ENCODE data around the gene PCIF1. TPM values are rescaled to one million over a fixed set of nuclear protein-coding genes. Genes with fewer than 3 reads are reported as not detected.

The PCIF1 gene
- total and polyA plus RNA-seq, 9 of the 15 experiments (the other 6 are each of a cell fraction or from before 2014, with no cell fraction given), result 5.8 to 29.4 (median 11.3) TPM

GRCh38 chr20:45944151-45944964 lies 9.9 kb downstream of the PCIF1 start (continued):
- no peak for TF ChIP-seq CBFB (CRISPR knock-in tag; IDR thresholded peaks at IDR 0.05)
- no peak for TF ChIP-seq SIN3B (IDR thresholded peaks at IDR 0.05; ENCODE audit: low read depth)
- no peak for TF ChIP-seq LARP7 (IDR thresholded peaks at IDR 0.05)
- TF ChIP-seq DMBX1 (CRISPR knock-in tag; IDR thresholded peaks at IDR 0.05; ENCODE audit: borderline replicate concordance), result no peak
- TF ChIP-seq MLLT1 (IDR thresholded peaks at IDR 0.05), result no peak
- 0 out of 4 replicates have a peak, but pooled peaks of 1 of the 2 experiments have one; percentile 20 for TF ChIP-seq FOXK2 (conservative IDR thresholded peaks at IDR 0.05 in 1 of 2, IDR thresholded peaks at IDR 0.05 in 1 of 2; ENCODE audit: low read depth in 2 of 2)
- no peak for TF ChIP-seq BCLAF1 (IDR thresholded peaks at IDR 0.05; ENCODE audit: borderline replicate concordance in 1 of 2, control insufficient read depth in 1 of 2, low read depth in 2 of 2, low read length in 1 of 2)
- no peak for TF ChIP-seq ZBTB26 (CRISPR knock-in tag; IDR thresholded peaks at IDR 0.05)
- TF ChIP-seq MIER1 (IDR thresholded peaks at IDR 0.05; ENCODE audit: low read depth), result no peak
- no peak for TF ChIP-seq NFATC3 (IDR thresholded peaks at IDR 0.05)
- TF ChIP-seq, protein P1, sequence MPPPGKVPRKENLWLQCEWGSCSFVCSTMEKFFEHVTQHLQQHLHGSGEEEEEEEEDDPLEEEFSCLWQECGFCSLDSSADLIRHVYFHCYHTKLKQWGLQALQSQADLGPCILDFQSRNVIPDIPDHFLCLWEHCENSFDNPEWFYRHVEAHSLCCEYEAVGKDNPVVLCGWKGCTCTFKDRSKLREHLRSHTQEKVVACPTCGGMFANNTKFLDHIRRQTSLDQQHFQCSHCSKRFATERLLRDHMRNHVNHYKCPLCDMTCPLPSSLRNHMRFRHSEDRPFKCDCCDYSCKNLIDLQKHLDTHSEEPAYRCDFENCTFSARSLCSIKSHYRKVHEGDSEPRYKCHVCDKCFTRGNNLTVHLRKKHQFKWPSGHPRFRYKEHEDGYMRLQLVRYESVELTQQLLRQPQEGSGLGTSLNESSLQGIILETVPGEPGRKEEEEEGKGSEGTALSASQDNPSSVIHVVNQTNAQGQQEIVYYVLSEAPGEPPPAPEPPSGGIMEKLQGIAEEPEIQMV (tag; conservative IDR thresholded peaks at IDR 0.05; ENCODE audit: low read depth), result no peak
- no peak for TF ChIP-seq CLOCK (CRISPR knock-in tag; IDR thresholded peaks at IDR 0.05; ENCODE audit: borderline replicate concordance)
- TF ChIP-seq, protein P2, sequence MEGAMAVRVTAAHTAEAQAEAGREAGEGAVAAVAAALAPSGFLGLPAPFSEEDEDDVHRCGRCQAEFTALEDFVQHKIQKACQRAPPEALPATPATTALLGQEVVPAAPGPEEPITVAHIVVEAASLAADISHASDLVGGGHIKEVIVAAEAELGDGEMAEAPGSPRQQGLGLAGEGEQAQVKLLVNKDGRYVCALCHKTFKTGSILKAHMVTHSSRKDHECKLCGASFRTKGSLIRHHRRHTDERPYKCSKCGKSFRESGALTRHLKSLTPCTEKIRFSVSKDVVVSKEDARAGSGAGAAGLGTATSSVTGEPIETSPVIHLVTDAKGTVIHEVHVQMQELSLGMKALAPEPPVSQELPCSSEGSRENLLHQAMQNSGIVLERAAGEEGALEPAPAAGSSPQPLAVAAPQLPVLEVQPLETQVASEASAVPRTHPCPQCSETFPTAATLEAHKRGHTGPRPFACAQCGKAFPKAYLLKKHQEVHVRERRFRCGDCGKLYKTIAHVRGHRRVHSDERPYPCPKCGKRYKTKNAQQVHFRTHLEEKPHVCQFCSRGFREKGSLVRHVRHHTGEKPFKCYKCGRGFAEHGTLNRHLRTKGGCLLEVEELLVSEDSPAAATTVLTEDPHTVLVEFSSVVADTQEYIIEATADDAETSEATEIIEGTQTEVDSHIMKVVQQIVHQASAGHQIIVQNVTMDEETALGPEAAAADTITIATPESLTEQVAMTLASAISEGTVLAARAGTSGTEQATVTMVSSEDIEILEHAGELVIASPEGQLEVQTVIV (CRISPR knock-in tag; IDR thresholded peaks at IDR 0.05; ENCODE audit: borderline replicate concordance), result no peak

All from K562 (cell line).